Nephron (organoid): ENCODE data around the gene CSN2.

ENCODE experiments used
- H3K27ac Mint-ChIP-seq, 3 experiments: 2 replicates each; pipeline ENCODE4 v1.8.0; 2020; ENCODE audit warnings: mixed read lengths in 3 of 3, mild to moderate bottlenecking in 2 of 3, moderate library complexity in 1 of 3
- H3K27me3 Mint-ChIP-seq: 2 replicates; pipeline ENCODE4 v1.8.0; 2021; ENCODE audit warnings: low read depth, mild to moderate bottlenecking, moderate library complexity, mixed read lengths
- H3K36me3 Mint-ChIP-seq: 2 replicates; pipeline ENCODE4 v1.8.0; 2020; ENCODE audit warnings: low read depth, mixed read lengths
- H3K4me1 Mint-ChIP-seq: 2 replicates; pipeline ENCODE4 v1.8.0; 2020; ENCODE audit warnings: mixed read lengths
- H3K4me3 Mint-ChIP-seq, 3 experiments: 2 replicates each; pipeline ENCODE4 v1.8.0; 2020; ENCODE audit warnings: mild to moderate bottlenecking in 3 of 3, mixed read lengths in 3 of 3, moderate library complexity in 2 of 3
- H3K9me3 Mint-ChIP-seq: 2 replicates; pipeline ENCODE4 v1.8.0; 2020; ENCODE audit warnings: mixed read lengths
- TF ChIP-seq, protein P1 (sequence below), 3 experiments: fragments of 200-600 bp; sonication (generic); IDR thresholded peaks; one replicate each; pipeline ENCODE4 v1.5.0; 2021; ENCODE audit warnings: antibody characterized with exemption in 3 of 3; ENCODE audit not compliant: unreplicated experiment in 3 of 3

CSN2 gene, protein sequence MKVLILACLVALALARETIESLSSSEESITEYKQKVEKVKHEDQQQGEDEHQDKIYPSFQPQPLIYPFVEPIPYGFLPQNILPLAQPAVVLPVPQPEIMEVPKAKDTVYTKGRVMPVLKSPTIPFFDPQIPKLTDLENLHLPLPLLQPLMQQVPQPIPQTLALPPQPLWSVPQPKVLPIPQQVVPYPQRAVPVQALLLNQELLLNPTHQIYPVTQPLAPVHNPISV

DNA sequence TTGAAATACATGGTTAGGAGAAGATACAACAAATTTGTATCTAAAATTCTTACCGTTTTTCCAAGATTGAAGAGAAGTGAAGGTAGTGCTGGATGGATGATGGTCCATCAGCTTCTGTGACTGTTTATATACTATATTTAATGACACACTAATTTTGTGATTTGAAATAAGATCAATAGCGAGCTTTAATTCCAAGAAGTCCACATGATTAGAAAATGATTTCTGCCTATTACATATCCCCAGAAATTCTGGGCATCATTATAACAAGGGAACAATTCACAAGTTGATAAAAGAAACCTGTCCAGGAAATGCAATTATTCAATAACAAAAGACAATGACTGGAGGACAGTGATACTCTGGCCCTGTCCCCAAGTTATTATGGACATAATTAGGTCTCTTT lies at the start of gene CSN2:
CSN2 (minus strand) TSS at position 101 of the 400 bp plus-strand sequence. CDS start 4,733 bp downstream, outside the sequence.
- Mint-ChIP-seq H3K9me3 (no peaks in the 10 kb centered on the region), H3K4me1 (no peaks in the 10 kb centered on the region)

DNA sequence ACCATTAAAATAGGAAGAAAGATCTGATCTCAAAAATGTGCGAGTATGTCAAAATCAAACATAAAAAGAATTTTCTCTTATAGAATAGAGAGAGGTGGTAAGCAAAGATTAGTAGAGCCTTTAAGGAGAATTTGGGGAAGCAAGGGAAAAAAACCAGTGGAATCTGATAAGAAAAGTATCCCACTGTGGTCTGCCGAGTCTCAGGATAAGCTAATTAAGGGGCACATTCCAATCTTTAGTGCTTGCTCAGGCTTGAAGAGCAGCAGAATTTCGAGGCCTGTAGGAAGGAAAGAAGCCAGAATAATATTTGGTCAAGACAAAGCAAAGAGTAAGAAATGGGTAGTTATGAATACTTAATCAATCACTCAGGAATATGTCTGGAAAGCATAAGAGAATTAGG lies 43.2 kb upstream of the CSN2 start:
- TF ChIP-seq, protein P1, sequence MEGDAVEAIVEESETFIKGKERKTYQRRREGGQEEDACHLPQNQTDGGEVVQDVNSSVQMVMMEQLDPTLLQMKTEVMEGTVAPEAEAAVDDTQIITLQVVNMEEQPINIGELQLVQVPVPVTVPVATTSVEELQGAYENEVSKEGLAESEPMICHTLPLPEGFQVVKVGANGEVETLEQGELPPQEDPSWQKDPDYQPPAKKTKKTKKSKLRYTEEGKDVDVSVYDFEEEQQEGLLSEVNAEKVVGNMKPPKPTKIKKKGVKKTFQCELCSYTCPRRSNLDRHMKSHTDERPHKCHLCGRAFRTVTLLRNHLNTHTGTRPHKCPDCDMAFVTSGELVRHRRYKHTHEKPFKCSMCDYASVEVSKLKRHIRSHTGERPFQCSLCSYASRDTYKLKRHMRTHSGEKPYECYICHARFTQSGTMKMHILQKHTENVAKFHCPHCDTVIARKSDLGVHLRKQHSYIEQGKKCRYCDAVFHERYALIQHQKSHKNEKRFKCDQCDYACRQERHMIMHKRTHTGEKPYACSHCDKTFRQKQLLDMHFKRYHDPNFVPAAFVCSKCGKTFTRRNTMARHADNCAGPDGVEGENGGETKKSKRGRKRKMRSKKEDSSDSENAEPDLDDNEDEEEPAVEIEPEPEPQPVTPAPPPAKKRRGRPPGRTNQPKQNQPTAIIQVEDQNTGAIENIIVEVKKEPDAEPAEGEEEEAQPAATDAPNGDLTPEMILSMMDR (IDR thresholded peaks at IDR 0.05; ENCODE audit: unreplicated experiment in 3 of 3) = no peak
- no peak overlapping the region for H3K4me3 Mint-ChIP-seq
- no peaks in the 10 kb centered on the region for H3K9me3 Mint-ChIP-seq
- H3K27me3 Mint-ChIP-seq = no peaks in the 10 kb centered on the region
- no peak overlapping the region for H3K27ac Mint-ChIP-seq
- H3K4me1 Mint-ChIP-seq = no peaks in the 10 kb centered on the region
- H3K36me3 Mint-ChIP-seq = no peaks in the 10 kb centered on the region

More for the DNA sequence above, at the start of gene CSN2:
- no peaks in the 10 kb centered on the region for H3K27me3 Mint-ChIP-seq
- TF ChIP-seq, protein P1 (IDR thresholded peaks at IDR 0.05; ENCODE audit: unreplicated experiment in 3 of 3) = no peak
- no peak within 1 kb of the TSS for H3K27ac Mint-ChIP-seq
- no peak within 1 kb of the TSS for H3K4me3 Mint-ChIP-seq
- no peaks in the 10 kb centered on the region for H3K36me3 Mint-ChIP-seq

DNA sequence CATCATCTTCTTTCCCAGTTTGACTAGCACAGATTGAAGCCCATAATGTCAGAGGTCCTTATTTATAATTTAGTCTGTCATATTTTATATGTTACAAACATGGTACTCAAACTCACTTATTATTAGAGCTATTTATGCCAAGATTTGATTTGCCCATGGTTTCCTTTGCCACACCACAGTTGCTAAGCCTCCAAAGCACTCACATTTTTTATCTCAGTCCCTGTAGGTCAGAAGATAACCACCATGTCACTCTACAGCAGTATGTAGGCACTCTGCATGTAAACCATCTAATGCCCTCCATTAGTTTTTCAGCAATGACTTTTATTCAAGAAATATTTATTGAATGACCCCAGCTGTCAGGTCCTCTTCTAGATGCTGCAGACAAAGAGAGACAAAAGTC lies 37.0 kb upstream of the CSN2 start:
- Mint-ChIP-seq H3K27ac (no peak overlapping the region), H3K4me3 (no peak overlapping the region), H3K27me3 (no peaks in the 10 kb centered on the region), H3K36me3 (no peaks in the 10 kb centered on the region), H3K9me3 (no peaks in the 10 kb centered on the region), H3K4me1 (no peaks in the 10 kb centered on the region)
- TF ChIP-seq, protein P1 (IDR thresholded peaks at IDR 0.05; ENCODE audit: unreplicated experiment in 3 of 3) = no peak

DNA sequence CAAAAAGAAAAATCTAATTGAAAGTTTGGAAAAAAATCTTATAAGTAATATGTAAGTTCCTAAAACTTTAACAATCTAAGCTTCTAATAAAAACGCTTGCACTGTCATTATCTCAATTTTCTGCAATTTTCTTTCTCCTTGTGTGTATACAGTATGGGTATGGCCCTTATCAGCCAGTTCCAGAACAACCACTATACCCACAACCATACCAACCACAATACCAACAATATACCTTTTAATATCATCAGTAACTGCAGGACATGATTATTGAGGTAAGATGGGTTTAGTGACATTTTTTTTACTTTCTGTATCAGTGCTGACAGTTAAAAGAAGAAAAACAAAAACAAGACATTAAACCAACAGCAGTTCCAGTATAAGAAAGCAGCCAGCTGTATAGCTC lies 35.2 kb upstream of the CSN2 start:
- Mint-ChIP-seq H3K4me1 (no peaks in the 10 kb centered on the region), H3K36me3 (no peaks in the 10 kb centered on the region), H3K9me3 (no peaks in the 10 kb centered on the region), H3K4me3 (no peak overlapping the region), H3K27ac (no peak overlapping the region), H3K27me3 (no peaks in the 10 kb centered on the region)
- TF ChIP-seq, protein P1 (IDR thresholded peaks at IDR 0.05; ENCODE audit: unreplicated experiment in 3 of 3) = no peak

DNA sequence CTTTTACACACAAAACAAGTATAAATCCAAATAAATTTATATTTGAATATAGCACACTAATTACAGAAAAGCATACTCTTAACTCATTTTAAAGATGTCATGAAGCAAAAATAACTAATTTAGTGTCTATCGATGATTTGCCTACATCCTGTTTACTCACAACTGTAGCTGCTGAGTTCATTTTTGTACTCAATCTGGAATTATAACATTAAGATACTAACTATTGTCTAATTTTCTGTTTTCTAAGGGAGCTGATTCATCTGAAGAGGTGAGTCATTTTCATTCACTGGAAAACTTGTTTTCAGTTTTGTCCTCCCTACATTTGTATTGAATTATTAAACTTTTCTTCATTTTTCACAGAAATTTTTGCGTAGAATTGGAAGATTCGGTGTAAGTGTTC lies 33.9 kb upstream of the CSN2 start:
- Mint-ChIP-seq H3K4me1 (no peaks in the 10 kb centered on the region), H3K27me3 (no peaks in the 10 kb centered on the region), H3K36me3 (no peaks in the 10 kb centered on the region), H3K9me3 (no peaks in the 10 kb centered on the region), H3K4me3 (no peak overlapping the region), H3K27ac (no peak overlapping the region)
- TF ChIP-seq, protein P1 (IDR thresholded peaks at IDR 0.05; ENCODE audit: unreplicated experiment in 3 of 3) = no peak

DNA sequence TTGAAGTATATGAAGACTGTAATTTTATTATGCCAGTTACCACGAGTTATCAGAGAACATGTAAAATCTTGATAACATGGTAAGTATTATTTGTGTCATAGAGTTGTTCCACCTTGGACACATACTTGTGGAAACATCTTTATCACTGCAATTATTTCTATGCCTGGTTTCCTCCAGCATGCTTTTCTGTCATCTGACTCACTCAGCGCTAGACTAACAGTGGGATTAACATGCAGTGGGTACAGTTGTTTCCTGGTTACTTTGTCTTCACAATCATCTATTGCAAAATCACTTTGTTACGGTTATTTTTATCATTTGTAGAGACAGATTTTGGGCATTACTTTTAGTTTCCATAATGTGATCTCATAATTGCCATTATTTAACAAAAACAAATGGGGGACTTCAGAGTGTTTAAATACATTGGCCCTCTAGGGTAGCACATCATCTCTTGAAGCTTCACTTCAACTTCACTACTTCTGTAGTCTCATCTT lies 30.0 kb upstream of the CSN2 start, which contains the start of gene STATH:
STATH (plus strand) TSS at position 441 of the 491 bp plus-strand sequence. CDS start 2,472 bp downstream, outside the sequence.
- no peaks in the 10 kb centered on the region for H3K4me1 Mint-ChIP-seq
- TF ChIP-seq, protein P1 (IDR thresholded peaks at IDR 0.05; ENCODE audit: unreplicated experiment in 3 of 3) = no peak

More for the DNA sequence above, 30.0 kb upstream of the CSN2 start, which contains the start of gene STATH:
- no peak within 1 kb of the TSS for H3K4me3 Mint-ChIP-seq
- no peaks in the 10 kb centered on the region for H3K9me3 Mint-ChIP-seq
- no peak within 1 kb of the TSS for H3K27ac Mint-ChIP-seq
- no peaks in the 10 kb centered on the region for H3K36me3 Mint-ChIP-seq
- H3K27me3 Mint-ChIP-seq = no peaks in the 10 kb centered on the region
